Activated T-helper 1 cell treated with Interleukin-2 at 50 U/mL for 16 hours (primary cell): ENCODE data around the gene SOHLH1.

Experiments used
- DNase-seq: peaks from one replicate; pipeline ENCODE4 v3.0.0-alpha.2; 2020; ENCODE audit warnings: low read depth

The SOHLH1 gene, protein sequence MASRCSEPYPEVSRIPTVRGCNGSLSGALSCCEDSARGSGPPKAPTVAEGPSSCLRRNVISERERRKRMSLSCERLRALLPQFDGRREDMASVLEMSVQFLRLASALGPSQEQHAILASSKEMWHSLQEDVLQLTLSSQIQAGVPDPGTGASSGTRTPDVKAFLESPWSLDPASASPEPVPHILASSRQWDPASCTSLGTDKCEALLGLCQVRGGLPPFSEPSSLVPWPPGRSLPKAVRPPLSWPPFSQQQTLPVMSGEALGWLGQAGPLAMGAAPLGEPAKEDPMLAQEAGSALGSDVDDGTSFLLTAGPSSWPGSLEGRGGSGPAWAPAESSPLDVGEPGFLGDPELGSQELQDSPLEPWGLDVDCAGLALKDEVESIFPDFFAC

DNA sequence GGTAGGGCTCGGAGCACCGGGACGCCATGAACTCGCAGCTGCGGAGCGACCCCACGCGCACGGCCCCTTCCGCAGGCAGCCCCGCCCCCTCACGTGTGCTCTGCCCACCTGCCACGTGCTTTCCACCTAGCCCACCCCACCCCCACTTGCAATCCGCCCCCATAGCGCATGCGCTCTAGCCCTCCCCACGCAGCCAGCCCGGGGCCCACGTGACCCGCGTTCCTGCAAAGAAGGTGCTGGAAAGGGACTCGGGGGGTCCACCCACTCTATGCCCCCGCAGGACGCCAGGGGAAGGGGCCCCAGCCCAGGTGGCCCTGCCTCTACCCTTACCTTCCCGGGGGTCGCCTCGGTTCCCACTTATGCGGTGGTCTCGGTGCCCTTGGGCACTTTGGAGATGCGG is at the start of gene SOHLH1:
TSS of gene SOHLH1 (minus strand) at position 42 of the 400 bp plus-strand sequence. CDS start at position 28, 14 bp downstream.
- DNase-seq: no peak

DNA sequence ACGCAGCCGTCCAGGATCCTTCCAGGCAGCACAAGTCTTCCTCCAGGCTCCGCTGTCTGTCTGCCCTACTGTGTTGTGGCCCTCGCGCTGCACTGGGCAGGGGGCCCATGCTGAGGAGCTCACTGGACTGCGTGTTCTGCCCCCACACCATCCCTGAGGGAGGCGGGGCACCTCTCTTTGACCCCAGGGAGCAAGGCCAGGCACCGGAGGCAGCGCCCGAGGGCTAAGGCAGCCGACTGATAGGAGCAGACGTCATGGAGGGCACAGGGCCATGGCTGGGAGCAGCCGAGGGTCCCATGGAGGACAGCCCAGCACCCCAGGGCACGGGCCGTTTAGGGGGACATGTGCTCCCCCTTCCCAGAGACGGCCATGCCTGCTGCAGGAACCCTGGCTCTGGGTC is 49.4 kb upstream of the SOHLH1 start:
- DNase-seq: no peak

DNA sequence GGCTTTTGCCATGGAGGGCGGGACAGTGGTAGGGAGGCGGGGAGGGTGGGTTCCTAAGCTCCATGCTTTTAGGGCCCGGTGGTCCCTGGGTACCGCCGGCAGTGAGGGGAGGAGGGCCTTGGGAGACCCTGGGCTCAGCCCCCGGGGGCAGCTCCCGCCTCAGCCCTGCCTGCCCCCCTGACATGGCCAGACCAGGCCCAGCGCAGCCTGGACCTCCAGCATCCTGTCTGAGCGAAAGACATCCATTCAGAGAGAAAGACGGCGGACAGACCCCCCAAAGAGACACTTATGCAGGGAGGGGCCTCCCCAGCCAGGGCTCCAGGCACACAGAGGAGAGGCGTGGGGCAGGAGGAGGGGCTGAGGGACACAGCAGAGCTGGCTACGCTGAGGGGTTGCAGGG is 48.0 kb upstream of the SOHLH1 start:
- DNase-seq: no peak

DNA sequence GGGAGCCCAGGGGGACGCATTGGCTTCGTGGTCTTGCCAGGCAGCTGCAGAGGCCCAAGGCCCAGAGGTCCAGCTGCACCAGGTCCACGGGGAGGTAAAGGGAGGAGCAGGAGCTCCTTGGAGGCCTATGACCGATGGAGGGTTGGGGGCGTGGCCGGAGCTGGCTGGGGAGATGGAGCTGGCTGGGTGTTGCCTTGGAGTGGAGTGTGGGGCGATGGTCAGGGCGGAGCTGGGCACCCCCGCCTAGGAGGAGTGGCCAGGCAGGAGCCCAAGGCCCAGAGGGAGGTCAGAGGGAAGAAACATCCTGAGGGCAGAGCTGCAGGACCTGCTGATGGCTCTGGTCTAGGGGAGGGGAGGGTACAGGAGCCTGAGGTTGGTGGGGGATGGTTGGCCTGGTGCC is 47.3 kb upstream of the SOHLH1 start:
- DNase-seq: no peak

DNA sequence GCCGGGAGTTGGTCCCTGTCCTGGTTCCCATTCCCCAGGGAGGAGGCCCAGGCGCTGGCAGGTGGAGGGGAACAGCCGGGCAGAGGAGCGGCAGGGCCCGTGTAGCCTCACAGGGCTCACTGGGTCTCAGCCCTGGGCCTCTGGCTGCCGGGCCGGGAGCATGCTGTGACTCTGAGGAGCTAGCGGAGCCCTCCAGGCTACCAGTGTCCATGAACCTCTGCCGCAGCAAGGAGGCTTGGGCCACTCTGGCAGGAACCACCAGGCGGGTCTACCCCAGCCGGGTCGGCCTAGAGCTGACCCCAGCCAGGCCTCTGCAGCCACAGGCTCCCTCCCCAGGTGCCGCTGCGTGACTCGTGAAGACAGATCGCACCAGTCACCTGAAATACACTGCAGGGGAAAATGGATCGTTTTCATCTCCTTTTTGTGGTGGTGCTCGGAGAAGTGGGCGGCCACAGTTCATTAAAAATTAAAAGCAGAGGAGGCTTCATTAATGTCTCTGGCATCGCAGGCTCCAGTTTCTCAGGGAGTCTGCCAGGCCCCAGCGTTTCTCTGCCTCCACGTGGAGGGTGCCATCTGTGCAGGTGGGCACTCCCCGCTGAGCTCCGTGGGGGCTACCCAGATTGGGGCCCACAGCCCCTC is 46.5 kb upstream of the SOHLH1 start:
- no peak for DNase-seq

DNA sequence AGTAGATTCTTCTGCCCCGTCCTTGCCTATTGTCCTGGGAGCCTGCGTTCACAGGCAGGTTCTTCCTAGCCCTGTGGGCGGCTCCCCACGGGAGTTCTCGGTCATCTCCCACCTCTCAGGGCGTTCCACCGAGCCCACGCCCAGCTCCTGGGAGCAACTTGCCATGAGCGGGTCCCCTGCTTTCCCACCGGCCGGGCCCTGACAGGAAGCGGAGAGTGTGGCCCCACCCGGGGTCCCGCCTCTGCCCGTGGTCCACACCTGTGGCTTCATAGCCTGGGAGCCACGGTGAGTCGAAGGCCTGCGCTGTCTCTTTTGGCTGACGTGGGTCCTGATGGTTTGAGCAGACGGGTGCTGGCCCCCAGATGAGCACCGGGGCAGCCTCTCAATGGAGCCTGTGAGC is 45.9 kb upstream of the SOHLH1 start:
- DNase-seq: no peak

DNA sequence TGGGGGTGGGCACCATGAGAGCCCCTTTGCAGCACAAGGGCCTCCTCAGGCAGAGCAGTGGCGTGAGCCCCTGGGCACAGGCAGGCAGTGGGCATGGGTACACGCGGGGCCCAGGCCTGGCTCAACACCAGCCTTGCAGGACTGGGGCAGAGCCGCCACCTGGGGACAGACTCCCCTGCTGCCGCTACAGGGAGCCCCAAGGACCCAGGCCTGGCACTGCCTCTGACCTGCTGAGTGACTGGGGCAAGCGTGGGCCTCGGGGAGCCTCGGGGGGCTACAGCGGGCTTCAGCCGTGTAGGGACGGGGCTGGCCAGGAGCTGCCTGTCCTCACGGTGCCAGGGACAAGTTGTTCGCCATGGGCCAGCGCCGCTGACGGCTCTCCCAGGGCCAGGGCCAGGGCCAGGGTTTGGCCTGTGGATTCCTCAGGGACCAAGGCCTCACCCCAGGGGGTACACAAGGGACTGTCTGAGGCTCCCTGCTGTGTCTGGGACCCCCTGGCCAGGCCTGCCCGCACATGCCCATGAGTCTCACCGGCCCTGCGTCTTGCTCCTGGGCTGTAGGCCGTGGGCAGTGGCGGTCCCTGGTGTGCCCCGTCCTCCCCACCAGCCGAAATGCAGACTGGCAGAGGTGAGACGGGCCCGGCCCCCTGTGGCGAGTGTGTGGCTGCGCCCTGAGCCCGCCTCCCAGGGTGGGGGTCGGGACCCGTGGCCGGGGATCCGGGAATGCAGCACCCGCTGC is 45.2 kb upstream of the SOHLH1 start:
- no peak for DNase-seq

DNA sequence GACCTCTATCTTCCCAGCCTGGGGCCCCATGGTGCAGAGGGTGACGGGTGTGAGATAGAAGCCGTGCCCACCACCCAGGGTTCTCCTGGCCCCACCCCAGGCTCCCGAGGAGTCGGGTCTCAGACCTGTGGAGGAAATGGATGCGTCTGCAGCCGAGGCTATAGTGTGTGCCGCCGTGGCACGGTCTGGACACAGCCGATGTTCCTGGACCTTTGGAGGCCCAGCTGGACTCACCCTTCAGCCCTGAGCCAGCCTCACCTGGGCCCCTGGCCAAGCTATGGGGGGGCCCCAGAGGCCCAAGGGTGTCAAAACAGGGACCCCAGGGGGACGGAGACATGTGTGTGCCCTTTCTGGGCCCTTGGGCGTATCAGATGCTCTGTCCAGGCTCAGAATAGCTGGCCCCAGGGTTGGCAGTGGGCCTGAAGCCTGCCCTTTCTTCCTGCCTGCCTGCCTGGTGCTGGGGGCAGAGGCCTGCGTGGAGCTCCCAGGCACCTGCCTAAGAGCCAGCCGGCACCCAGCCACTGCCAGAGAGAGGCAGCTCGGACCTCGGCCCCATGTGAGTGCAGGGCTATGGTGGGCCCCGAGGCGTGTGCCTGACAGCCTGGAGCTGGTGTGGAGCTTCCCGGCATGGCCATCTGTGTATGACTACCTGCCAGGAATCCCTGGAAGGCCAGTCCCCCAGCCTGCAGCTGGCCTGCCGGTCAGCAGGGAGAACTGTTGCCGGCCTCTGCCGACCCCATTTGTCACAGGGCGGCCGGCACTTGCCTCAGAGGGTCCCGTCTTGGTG is 44.5 kb upstream of the SOHLH1 start:
- no peak for DNase-seq

DNA sequence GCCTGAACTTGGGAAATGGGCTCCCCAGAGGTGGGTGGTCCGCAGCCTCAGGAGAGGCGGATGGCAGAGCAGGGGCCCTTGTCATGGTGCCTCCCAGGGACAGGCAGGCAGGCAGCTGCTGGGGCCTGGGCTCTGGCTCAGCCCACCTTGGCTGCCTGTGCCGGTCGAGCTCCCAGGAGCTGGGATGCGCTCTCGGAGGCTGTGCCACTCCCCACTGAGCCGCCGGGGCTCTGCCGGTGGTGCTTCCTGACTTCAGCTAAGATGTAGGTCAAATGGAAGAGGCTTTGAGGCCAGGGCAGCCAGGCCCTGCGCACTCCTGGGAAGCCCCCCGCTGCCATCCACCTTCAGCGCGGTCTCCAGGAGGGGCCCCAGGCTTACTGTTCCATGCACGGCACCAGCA is 43.7 kb upstream of the SOHLH1 start:
- DNase-seq: no peak

DNA sequence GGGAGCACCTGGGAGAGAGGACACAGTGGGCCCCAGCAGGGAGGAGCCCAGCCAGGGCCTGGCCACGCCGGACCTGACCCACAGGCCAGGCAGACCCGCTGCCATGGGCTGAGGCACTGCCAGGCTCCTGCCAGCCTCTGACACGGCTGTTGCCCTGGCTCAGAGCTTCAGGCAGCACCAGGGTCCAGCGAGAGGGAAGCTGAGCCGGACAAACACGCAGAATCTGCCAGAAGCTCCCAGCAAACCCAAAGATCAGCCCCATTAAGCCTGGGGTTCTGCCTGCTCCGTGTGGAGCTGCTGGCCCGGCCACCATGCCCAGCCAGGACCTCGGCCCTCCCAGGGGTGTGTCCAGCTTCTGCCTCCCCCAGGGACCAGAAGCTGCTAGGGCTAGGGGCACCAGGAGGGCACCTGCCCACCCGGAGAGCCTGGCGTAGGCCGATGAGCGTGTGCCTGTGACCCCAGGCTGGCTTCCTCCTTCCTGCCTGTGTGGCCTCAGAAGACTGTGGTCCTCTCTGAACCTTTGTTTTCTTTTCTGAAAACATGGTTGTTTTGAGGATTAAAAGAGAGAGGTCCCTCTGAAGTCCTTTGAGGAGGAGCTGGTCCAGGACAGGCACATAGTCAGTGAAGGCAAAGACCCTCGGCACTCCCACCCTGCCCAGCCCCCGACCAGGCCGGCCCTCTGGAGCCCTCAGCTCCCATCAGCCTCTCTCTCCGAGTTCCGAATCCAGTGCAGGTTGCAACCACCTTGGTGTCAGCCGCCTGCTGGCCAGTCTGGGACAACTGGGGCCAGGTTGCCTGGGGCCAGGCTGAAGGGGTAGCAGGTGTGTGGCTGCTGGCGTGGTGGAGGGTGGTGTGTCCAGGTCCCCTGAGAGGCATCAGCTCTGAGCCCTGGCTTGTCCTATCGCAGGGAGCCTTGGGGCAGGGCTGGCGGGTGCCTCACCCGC is 42.3 kb upstream of the SOHLH1 start:
- DNase-seq: no peak

DNA sequence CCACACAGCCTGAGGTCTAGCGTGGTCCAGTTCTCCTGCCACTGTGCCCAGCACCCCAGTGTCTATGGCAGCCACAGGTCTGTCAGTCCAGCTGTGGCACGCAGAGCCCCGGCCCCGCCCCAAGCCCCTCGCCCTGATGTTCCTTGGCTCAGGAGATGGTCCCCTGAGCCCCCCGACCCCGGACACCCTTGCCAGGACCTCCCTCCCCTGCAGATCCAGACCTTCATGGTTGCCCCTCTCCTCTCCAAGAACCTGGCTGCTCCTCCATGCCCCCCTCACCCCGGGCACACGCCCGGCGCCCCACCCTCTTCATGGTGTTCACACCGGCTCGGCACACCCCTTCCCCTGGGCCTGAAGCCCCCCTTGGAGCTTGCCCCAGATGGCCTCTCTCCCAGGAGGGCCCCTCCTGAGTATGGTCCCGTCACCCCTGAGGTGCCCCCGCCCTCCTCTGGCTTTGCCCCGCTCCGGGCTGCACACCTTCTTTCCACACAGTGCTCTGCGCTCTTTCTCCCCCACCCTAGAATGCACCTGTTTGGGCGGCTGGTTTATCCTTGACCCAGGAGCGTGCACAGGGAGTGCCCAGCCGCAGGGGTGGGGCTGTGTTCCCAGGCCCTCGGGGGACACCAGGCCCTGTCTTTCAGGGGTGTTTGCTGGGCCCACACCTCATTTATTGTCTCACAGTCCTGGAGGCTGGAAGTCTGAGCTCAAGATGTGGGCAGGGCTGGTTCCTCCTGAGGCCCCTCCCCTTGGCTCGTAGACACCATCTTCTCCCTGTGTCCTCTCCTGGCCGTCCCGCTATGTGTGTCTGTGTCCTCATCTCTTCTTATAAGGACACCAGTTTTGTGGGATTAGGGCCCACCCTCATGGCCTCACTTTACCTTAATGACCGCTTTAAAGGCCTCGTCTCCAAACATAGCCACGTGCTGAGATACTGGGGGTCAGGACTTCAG is 40.3 kb upstream of the SOHLH1 start:
- no peak for DNase-seq

DNA sequence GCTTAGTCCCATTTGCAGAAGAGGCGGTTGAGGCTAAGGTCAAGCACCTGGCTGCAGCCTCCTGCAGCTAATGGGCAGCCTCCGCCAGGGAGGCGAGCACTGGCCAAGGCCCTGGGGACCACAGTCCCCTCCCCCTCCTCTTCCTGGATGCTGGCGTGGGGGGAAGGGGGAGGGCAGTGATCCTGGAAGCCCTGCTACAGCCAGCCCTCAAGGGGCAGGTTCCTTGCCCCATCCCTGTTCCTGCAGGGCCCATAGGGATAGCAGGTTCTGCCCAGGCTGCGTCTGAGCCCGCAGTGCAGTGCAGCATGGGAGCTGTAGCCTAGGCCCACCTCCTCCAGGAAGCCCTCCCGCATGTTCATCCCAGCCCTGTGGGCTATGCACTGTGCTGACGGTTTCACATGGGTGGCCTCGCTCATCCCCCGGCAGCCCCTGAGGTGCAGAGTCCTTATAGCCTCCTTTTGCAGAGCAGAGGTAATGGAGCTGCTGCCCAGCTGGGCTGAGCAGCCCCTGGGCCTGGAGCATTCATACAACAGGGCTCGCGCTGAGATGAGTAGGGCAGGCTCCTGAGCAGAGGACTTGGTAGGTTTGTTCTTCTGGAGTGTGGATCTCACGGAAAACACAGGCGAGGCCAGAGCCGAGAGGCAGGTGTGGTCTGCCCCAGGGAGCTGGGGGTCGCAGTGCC is 38.7 kb upstream of the SOHLH1 start:
- DNase-seq: no peak

DNA sequence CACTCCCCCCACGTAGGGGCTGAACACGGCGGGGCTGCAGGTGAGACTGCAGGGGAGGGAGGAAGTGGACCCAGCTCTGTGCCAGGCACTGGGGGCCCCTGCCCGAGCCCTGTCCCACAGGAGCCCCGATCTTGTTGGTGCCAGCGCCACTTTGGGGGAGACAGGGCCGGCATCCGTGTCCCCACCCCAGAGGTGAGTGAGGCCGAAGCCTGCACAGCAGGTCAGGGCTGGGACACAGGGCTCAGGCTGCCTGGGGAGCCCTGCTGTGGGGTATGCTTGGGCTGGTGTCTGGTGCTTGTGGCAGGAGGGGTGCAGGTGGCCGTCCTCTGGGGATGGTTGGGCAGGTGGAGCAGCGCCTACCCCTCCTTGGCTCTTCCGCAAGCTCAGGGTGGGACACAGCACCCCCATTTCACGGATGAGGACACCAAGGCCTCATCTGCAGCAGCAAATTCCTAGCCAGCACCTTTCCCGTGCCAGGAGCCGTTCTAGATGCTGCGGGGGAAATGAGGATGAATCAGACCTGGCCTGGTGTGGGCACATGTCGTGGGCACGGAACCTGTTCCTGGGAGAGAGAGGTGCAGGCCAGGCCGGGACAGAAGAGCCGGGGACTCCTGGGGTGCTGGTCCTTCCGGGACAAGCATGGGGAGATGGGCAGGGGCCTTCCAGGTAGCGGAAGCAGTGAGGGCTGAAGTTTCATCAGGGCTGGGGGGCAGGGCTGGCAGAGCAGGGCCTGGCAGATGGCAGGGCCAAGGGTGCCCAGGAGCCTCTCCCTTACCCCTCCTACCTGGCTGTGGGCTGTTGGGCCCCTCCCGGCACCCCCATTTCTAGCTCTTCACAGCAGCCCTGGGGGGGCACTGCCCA is 37.9 kb upstream of the SOHLH1 start:
- DNase-seq: no peak

DNA sequence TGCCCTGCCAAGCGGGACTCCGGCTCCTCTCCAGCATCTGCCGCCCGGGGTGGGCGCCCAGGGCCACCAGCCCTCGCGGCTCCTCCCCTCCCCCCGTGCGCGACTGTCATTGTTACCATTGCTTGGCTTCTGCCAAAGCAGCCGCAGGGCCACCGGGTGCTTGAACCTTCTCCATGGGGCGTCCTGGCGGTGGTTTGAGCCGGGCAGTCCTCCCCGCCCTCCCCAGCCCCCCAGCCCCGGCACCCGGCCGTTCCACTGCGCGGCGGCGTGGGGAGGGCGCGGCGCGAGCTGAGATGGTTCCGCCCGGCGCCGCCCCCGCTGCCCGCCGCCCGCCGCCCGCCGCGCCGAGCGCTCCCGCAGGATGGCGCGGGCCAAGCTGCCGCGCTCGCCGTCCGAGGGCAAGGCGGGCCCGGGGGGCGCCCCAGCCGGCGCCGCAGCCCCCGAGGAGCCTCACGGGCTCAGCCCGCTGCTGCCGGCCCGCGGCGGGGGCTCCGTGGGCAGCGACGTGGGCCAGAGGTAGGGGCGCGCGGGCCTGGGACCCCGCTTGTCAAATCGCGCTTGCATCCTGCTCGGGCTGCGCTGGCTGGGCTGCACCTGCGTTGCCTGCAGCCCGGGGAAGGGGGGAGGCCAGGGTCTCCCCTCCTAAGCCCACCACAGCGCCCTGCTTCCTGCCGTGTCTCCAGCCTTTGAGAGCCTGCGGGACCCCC is 37.1 kb upstream of the SOHLH1 start:
- DNase-seq: no peak

DNA sequence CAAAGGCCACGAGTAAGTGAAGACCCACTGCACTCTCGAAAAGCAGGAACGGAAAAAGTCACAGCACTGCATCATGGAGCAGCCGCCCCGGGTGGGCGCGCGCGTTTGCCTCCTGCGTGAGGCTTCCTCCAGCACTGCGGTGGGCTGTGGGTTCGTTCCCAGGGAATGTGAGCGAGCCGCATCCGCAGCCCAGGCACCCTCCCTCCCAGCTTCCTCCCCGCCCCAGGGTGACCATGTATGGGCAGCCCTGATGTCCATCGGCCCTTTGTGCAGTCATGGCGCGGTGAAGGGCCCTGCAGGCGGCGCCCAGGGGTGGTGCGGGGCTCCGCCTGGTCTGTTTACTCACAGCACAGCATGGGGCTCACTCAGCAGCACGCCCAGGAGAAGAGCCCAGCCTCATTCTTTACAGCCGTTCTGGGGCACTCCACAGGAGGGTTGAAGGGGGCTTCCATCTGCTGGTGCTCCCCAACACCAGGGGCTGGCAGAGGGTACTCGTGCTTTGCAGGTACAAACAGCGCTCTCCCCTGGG is 35.4 kb upstream of the SOHLH1 start:
- no peak for DNase-seq

DNA sequence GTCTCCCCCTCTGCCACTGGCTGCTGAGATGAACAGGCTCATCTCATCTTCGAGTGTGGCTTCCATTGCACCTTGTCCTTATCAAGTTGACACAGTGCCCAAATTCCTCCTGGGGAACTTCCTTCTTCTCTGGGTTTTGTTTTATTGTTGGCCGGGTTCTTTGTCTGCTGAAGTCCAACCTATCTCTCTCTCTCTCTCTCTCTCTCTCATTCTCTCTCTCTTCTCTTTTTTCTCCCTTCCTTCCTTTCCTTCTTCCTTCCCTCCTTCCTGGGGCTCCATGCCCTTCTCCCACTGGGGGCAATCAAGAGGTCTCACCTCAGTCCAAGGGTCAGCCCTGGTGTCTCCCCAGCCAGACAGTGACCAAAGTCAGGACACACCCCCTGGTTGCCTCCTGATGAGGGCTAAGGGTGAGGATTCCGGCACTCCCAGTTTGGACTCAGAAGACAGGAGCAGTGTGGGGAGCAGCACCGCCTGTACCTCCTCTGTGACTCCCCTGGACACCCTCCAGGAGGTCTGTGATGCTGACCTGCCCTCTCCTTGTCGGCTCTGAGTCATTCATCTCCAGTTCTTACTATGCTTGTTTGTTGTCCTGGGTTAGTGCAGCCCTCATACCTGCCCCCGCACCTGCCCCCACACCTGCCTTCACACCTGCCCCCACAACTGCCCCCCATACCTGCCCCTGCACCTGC is 33.4 kb upstream of the SOHLH1 start:
- no peak for DNase-seq

DNA sequence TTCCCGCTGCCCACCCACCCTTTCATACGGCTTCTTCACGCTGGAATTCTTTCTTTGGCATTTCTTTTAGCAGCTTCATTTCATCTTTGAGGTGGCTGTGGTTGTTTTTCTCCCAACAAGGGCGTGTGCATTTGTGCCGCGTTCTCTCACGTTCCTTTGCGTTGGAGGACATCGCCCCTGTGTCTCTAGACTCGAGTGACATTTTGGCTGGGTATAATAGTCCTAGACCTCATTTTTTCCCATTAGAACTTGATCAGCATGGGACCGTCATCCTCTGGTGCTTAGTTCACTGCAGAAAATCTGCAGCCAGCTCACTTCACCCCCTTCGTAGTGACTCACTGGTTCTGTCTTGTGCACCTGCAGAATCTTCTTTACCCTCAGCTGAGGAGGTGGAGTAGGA is 32.2 kb upstream of the SOHLH1 start:
- no peak for DNase-seq
